DND-41 (cell line): ENCODE data around the gene CFAP61.

Experiments used
- CTCF ChIP-seq: IDR thresholded peaks from 2 replicates; pipeline ENCODE4 v1.5.1; 2012; ENCODE audit warnings: borderline replicate concordance, low read length, moderate library complexity, mild to moderate bottlenecking; ENCODE audit not compliant: poor library complexity, severe bottlenecking; ENCODE audit errors: extremely low read depth
- EZH2 ChIP-seq: IDR thresholded peaks from 3 replicates; pipeline ENCODE4 v1.6.1; 2012; ENCODE audit warnings: borderline replicate concordance, low read depth, mild to moderate bottlenecking, moderate library complexity, low read length, inconsistent platforms; ENCODE audit not compliant: severe bottlenecking

GRCh38 chr20:20210943-20211273, 158.6 kb downstream of the CFAP61 start:
- no peak for TF ChIP-seq CTCF
- TF ChIP-seq EZH2, result no peak
